Pulmonary artery endothelial cell (primary cell): ENCODE data around the gene PACS1. TPM values are rescaled to one million over a fixed set of nuclear protein-coding genes. Genes with fewer than 3 reads are reported as not detected.
A peak's percentile ranks its signal among the peaks of the same experiment; 100 is the strongest.

Experiments used
- DNase-seq: peaks from one replicate; pipeline ENCODE4 v3.0.0-alpha.2; 2011; ENCODE audit warnings: low read depth, low spot score
- total RNA-seq: library from RNA; depleted of rRNA; stranded (reverse); fragments of >200 nt; gene quantifications from 2 replicates; pipeline ENCODE4 v1.2.3, GENCODE V29; 2014

PACS1 gene
- total RNA-seq, 1 donor from 2014 or later, result 17.5 TPM

DNA sequence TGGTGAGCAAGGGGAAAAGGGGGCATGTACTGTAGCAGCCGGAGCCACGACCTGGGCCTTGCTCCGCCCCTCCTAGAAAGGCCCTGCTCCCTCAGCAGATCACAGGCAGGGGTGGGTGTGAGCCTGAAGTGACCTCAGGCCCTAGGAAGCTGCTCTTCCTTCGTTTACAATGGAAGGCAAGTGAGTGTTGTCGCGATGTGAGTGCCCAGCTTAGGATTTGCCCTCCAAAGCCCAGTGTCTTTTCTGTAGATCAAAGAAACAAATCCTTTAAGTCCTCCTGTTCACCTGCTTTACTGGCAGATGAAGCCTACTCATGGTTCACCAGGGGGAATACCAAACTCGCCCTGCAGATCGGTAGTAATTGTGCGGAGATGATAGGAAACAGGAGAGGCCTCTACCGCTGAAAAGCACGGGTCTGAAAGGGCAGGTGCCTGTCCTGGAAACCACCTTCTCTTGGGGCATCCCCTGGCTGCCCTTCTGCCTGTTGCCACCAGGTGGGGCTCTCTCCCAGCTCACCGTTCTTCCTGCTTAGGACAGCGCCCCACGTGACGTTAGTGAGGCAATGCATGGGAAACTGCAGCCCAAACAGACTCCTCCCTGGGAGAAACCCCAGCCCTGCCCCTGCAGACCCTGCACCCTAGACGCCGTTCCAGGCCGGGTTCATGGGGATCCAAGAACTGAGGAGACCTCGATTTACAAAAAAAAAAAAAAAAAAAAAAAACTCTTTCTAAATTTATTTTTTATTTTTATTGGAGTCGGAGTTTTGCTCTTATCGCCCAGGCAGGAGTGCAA is 152.5 kb downstream of the PACS1 start:
- peak; percentile 63 for DNase-seq

DNA sequence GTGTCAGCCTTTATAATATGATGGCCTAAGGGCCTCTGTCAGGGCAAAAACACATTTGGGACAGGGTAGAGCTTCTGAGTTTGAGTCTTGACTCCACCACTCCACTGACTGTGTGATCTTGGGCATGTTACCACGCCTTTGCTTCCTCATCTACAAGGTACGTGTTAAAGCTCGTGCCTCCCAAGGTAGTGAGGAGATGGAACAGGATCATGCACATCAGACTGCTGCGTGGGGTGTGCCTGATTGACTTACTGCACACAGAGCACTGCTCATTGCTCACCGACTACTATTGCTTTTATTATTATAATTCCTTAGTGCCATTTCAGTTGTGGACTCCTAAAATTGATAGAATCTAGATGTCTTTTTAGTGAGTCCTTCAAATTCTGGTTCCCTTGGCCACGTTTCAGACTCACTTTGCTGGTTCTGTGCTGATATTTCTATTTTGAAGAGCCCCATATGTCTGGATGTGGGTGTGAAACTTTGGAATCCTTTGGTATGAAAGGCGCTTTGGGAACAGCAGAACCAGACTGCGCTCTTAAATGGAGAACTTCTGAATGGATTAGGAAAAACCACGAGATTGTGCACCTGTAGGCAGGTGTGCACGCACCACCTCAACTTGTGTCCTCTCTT is 154.3 kb downstream of the PACS1 start:
- no peak for DNase-seq

GRCh38 chr11:66225066-66225465 is 155.0 kb downstream of the PACS1 start:
- DNase-seq, result no peak

GRCh38 chr11:66226101-66226500 is 156.0 kb downstream of the PACS1 start:
- no peak for DNase-seq

DNA sequence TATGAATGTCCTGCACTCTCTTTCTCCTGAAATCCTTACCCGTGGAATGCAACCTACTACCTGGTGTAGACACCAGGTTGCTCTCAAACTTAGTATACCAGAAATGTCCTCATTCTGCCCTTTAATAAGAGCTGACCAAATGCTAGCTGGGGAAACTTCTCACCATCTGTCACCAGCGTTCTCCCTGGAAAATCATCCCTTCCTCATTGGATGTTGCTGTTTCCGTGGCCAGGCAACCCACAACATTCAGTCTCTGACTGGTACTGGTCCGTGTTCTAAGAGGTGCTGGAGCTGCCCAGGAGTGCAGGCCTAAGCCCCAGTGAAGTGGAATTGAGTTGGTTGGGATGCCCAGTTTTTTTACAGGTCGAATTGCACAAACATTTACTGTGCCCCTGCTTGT is 157.6 kb downstream of the PACS1 start:
- DNase-seq, result no peak

GRCh38 chr11:66228521-66228920 is 158.4 kb downstream of the PACS1 start:
- no peak for DNase-seq

- no peak for DNase-seq
Observed at GRCh38 chr11:66230156-66230555, 160.1 kb downstream of the PACS1 start.

- DNase-seq, result no peak
Observed at GRCh38 chr11:66230978-66231377, 160.9 kb downstream of the PACS1 start.

- DNase-seq, result no peak
Observed at GRCh38 chr11:66231561-66231960, 161.5 kb downstream of the PACS1 start.

GRCh38 chr11:66232769-66233168 is 162.7 kb downstream of the PACS1 start:
- DNase-seq, result no peak

GRCh38 chr11:66233301-66233700 is 163.2 kb downstream of the PACS1 start:
- DNase-seq, result no peak

GRCh38 chr11:66235141-66235540 is 165.1 kb downstream of the PACS1 start:
- DNase-seq, result no peak

DNA sequence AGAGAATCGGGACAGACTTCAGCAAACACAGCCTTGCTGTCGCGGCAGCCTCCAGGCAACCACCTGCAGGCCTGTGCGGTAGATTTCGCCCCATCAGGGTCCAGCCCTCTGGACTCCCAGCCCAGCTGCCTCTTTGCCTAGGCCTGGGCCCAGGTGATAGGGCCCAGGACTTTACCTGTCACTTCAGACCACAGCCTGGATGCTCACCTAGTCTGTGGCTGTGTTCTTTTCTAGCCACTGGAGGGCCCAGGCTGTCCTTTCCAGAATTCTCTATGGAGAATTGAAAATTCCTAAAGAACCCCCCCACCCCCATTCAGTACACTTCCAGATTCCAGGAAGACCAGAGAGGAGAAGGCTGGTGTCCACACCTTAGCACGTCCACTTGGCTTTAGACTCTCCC is 167.8 kb downstream of the PACS1 start:
- DNase-seq, result no peak

GRCh38 chr11:66238786-66239413 is 168.8 kb downstream of the PACS1 start:
- DNase-seq, result no peak

DNA sequence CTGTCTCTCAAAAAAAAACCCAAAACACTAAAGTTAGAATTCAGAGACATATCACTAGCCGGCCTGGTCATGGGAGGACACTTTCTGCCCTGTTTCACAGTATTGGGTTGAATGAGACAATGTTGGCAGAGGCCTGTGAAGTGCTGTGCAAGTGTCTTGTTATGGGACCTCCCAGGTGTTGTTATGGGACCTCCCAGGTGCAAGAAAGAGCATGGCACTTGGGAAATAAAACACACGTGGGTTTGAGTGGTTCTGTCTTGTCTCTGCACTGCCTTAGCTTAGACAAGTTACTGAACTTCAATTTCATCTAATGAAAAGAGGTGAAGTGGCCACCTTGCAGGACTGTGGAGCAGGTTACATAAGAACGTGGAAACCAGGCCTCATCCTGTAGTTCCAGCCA is 169.4 kb downstream of the PACS1 start:
- no peak for DNase-seq

- no peak for DNase-seq
Observed at GRCh38 chr11:66239998-66240780, 170.1 kb downstream of the PACS1 start.

GRCh38 chr11:66240781-66241136 is 170.7 kb downstream of the PACS1 start:
- DNase-seq, result no peak

GRCh38 chr11:66242095-66242765 is 172.2 kb downstream of the PACS1 start:
- DNase-seq, result no peak

DNA sequence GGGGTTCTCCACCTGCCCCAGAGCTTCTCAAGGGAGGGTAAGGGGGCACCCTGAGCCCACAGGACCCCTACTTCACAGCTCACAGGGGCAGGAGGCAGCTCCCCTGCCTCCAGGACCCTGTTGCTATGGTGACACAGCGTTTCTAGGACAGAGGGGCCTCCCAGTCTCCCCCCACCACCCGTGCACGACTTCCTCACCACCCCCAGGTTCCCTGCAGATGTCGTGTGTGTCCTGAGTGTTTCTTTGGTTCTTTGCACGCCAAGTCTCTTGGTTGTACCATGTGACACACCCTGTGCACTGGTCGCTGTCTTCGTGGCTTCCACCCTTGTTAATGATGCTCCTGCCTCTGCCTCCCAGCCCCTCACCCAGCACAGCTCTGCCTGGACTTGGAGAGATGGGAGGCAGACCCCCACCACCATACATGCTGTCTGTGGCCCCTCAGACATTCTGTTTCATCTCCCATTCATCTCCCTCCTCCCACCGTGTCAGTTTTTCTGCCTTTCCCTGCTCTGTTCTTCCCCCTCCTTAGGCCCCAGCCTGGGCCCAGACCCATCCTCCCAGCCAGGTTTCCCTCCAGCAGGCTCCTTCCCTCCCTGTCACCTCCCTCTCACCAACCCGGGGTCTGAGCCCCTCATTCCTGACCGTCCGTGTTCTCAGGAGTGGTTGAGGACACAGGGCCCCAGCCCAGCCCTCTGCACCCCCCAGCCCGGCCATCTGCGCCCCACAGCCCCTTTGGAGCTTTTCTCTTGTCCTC is 173.9 kb downstream of the PACS1 start:
- no peak for DNase-seq

DNA sequence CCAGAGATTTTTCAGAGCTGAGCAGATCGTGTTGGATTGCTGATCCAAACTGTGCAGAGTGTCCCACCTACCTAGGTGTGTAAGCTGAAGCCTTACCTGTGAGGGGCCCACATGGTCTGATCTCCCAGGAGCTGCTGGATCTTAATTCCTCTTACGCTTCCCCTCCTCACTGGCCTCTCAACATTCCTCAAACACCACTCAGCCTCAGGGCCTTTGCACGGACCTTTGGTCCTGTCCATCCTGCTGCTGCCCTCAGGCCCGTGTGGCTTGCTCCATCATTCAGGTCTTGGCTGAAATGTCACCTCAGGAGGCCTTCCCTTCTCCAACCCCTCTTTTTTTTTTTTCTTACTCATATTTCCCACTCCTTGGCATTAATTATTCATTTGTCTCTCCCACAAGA is 177.2 kb downstream of the PACS1 start:
- no peak for DNase-seq

GRCh38 chr11:66247801-66248200 is 177.7 kb downstream of the PACS1 start:
- no peak for DNase-seq
